Measurements from ENCODE around the gene CYP2A13. TPM values are rescaled to one million over a fixed set of nuclear protein-coding genes. Genes with fewer than 3 reads are reported as not detected.
"Not testable (repeated sequence)": the region's sequence is repeated elsewhere in the genome, so short reads cannot be mapped to it uniquely, and the experiment has no call there.

The CYP2A13 gene
- total RNA-seq, 2 experiments from 2014 or later = not detected

GRCh38 chr19:41097302-41097701, 9.1 kb downstream of the CYP2A13 start:
- H3K36me3 Mint-ChIP-seq (ENCODE audit: low read depth) = peaks cover 2% of the 10 kb centered on the region
- CTCF ChIA-PET = no interaction called here
- no peak overlapping the region for H3K4me3 Mint-ChIP-seq
- H3K27ac Mint-ChIP-seq = no peak overlapping the region
- H3K4me1 Mint-ChIP-seq (ENCODE audit: low read depth) = peaks cover 2% of the 10 kb centered on the region
- peaks cover 12% of the 10 kb centered on the region for H3K9me3 Mint-ChIP-seq
- DNase-seq = no peak
- H3K27me3 Mint-ChIP-seq (ENCODE audit: low read depth) = peaks cover 6% of the 10 kb centered on the region
- intact Hi-C loops (cut with micrococcal nuclease) = no loop called here

- Mint-ChIP-seq H3K9me3 (peaks cover 14% of the 10 kb centered on the region), H3K4me3 (no peak overlapping the region), H3K27me3 (ENCODE audit: low read depth) (peaks cover 5% of the 10 kb centered on the region), H3K36me3 (ENCODE audit: low read depth) (peaks cover 3% of the 10 kb centered on the region), H3K27ac (no peak overlapping the region), H3K4me1 (ENCODE audit: low read depth) (peaks cover 2% of the 10 kb centered on the region)
- CTCF ChIA-PET = no interaction called here
- no peak for DNase-seq
- intact Hi-C loops (cut with micrococcal nuclease) = no loop called here
Observed at GRCh38 chr19:41098762-41099161, 10.5 kb downstream of the CYP2A13 start.

- not testable (repeated sequence) for H3K4me1 Mint-ChIP-seq (ENCODE audit: low read depth); H3K27ac Mint-ChIP-seq
- peaks cover 19% of the 10 kb centered on the region for H3K9me3 Mint-ChIP-seq
Observed at GRCh38 chr19:41102210-41102609, 14.0 kb downstream of the CYP2A13 start.

GRCh38 chr19:41106177-41106576, 17.9 kb downstream of the CYP2A13 start:
- DNase-seq = no peak
- H3K4me3 Mint-ChIP-seq = no peak overlapping the region
- intact Hi-C loops (cut with micrococcal nuclease) = no loop called here

More at GRCh38 chr19:41102210-41102609, 14.0 kb downstream of the CYP2A13 start:
- H3K4me3 Mint-ChIP-seq; H3K36me3 Mint-ChIP-seq (ENCODE audit: low read depth); H3K27me3 Mint-ChIP-seq (ENCODE audit: low read depth); DNase-seq; CTCF ChIA-PET; intact Hi-C loops (cut with micrococcal nuclease): not testable (repeated sequence)

GRCh38 chr19:41111296-41111695, 23.0 kb downstream of the CYP2A13 start:
- H3K27ac Mint-ChIP-seq = no peak overlapping the region
- CTCF ChIA-PET = interaction anchor here (1.9 kb wide), 1 partner anchor 33 kb away, joined by 6 read pairs; no protein-coding TSS in a partner anchor
- H3K4me1 Mint-ChIP-seq (ENCODE audit: low read depth) = no peaks in the 10 kb centered on the region
- no peaks in the 10 kb centered on the region for H3K27me3 Mint-ChIP-seq (ENCODE audit: low read depth)
- no peak overlapping the region for H3K4me3 Mint-ChIP-seq
- no peaks in the 10 kb centered on the region for H3K36me3 Mint-ChIP-seq (ENCODE audit: low read depth)
- intact Hi-C loops (cut with micrococcal nuclease) = no loop called here
- DNase-seq = no peak
- H3K9me3 Mint-ChIP-seq = no peaks in the 10 kb centered on the region

More at GRCh38 chr19:41106177-41106576, 17.9 kb downstream of the CYP2A13 start:
- peaks cover 3% of the 10 kb centered on the region for H3K36me3 Mint-ChIP-seq (ENCODE audit: low read depth)
- CTCF ChIA-PET = no interaction called here
- no peak overlapping the region for H3K27ac Mint-ChIP-seq
- no peaks in the 10 kb centered on the region for H3K27me3 Mint-ChIP-seq (ENCODE audit: low read depth)
- H3K9me3 Mint-ChIP-seq = peaks cover 16% of the 10 kb centered on the region
- H3K4me1 Mint-ChIP-seq (ENCODE audit: low read depth) = no peaks in the 10 kb centered on the region

GRCh38 chr19:41111750-41112295, 23.6 kb downstream of the CYP2A13 start:
- no peaks in the 10 kb centered on the region for H3K27me3 Mint-ChIP-seq (ENCODE audit: low read depth)

GRCh38 chr19:41112728-41113290, 24.6 kb downstream of the CYP2A13 start:
- H3K27me3 Mint-ChIP-seq (ENCODE audit: low read depth) = no peaks in the 10 kb centered on the region
- no peaks in the 10 kb centered on the region for H3K36me3 Mint-ChIP-seq (ENCODE audit: low read depth)
- H3K4me1 Mint-ChIP-seq (ENCODE audit: low read depth) = no peaks in the 10 kb centered on the region
- H3K9me3 Mint-ChIP-seq = no peaks in the 10 kb centered on the region
- H3K27ac Mint-ChIP-seq = no peak overlapping the region
- no peak for DNase-seq
- intact Hi-C loops (cut with micrococcal nuclease) = no loop called here
- no peak overlapping the region for H3K4me3 Mint-ChIP-seq
- CTCF ChIA-PET = no interaction called here

More at GRCh38 chr19:41111750-41112295, 23.6 kb downstream of the CYP2A13 start:
- CTCF ChIA-PET = interaction anchor here (1.9 kb wide), 1 partner anchor 33 kb away, joined by 6 read pairs; no protein-coding TSS in a partner anchor
- no peaks in the 10 kb centered on the region for H3K4me1 Mint-ChIP-seq (ENCODE audit: low read depth)
- H3K27ac Mint-ChIP-seq = no peak overlapping the region
- H3K9me3 Mint-ChIP-seq = no peaks in the 10 kb centered on the region
- no peak overlapping the region for H3K4me3 Mint-ChIP-seq
- no peak for DNase-seq
- intact Hi-C loops (cut with micrococcal nuclease) = no loop called here
- H3K36me3 Mint-ChIP-seq (ENCODE audit: low read depth) = no peaks in the 10 kb centered on the region

- Mint-ChIP-seq H3K27me3 (ENCODE audit: low read depth) (no peaks in the 10 kb centered on the region), H3K4me3 (no peak within 1 kb of the TSS), H3K27ac (no peak within 1 kb of the TSS), H3K36me3 (ENCODE audit: low read depth) (no peaks in the 10 kb centered on the region), H3K4me1 (ENCODE audit: low read depth) (no peaks in the 10 kb centered on the region), H3K9me3 (no peaks in the 10 kb centered on the region)
- intact Hi-C loops (cut with micrococcal nuclease) = no loop called here
- CTCF ChIA-PET = interaction anchor here (1.7 kb wide), 1 partner anchor 13 kb away, joined by 8 read pairs; no protein-coding TSS in a partner anchor
- DNase-seq = no peak
Observed at GRCh38 chr19:41114132-41114531, 25.9 kb downstream of the CYP2A13 start, which contains the start of gene CYP2F1. CYP2F1 (plus strand) TSS chr19:41114432; CDS start chr19:41116189, 1,757 bp downstream.

GRCh38 chr19:41116261-41116660, 28.0 kb downstream of the CYP2A13 start:
- no peaks in the 10 kb centered on the region for H3K9me3 Mint-ChIP-seq
- H3K4me1 Mint-ChIP-seq (ENCODE audit: low read depth) = peaks cover 9% of the 10 kb centered on the region
- CTCF ChIA-PET = no interaction called here
- no peak overlapping the region for H3K4me3 Mint-ChIP-seq
- H3K27me3 Mint-ChIP-seq (ENCODE audit: low read depth) = no peaks in the 10 kb centered on the region
- no peaks in the 10 kb centered on the region for H3K36me3 Mint-ChIP-seq (ENCODE audit: low read depth)
- no peak overlapping the region for H3K27ac Mint-ChIP-seq
- no peak for DNase-seq
- intact Hi-C loops (cut with micrococcal nuclease) = no loop called here

- H3K4me3 Mint-ChIP-seq = peak overlapping the region; percentile 30
Observed at GRCh38 chr19:41120929-41121911, 33.0 kb downstream of the CYP2A13 start.

GRCh38 chr19:41122846-41123245, 34.6 kb downstream of the CYP2A13 start:
- DNase-seq; H3K36me3 Mint-ChIP-seq (ENCODE audit: low read depth): not testable (repeated sequence)

More at GRCh38 chr19:41120929-41121911, 33.0 kb downstream of the CYP2A13 start:
- CTCF ChIA-PET = interaction anchor here (1.1 kb wide), 1 partner anchor 147 kb away, joined by 3 read pairs; no protein-coding TSS in a partner anchor
- intact Hi-C loops (cut with micrococcal nuclease); H3K9me3 Mint-ChIP-seq; H3K36me3 Mint-ChIP-seq (ENCODE audit: low read depth); H3K27me3 Mint-ChIP-seq (ENCODE audit: low read depth); H3K27ac Mint-ChIP-seq: not testable (repeated sequence)
- DNase-seq = peak; percentile 58
- H3K4me1 Mint-ChIP-seq (ENCODE audit: low read depth) = peaks cover 13% of the 10 kb centered on the region

GRCh38 chr19:41123716-41124294, 35.6 kb downstream of the CYP2A13 start:
- no peak overlapping the region for H3K4me3 Mint-ChIP-seq
- intact Hi-C loops (cut with micrococcal nuclease) = no loop called here
- DNase-seq = no peak
- H3K27ac Mint-ChIP-seq = no peak overlapping the region
- H3K27me3 Mint-ChIP-seq (ENCODE audit: low read depth) = no peaks in the 10 kb centered on the region
- H3K9me3 Mint-ChIP-seq = no peaks in the 10 kb centered on the region
- H3K4me1 Mint-ChIP-seq (ENCODE audit: low read depth) = peaks cover 27% of the 10 kb centered on the region
- CTCF ChIA-PET = interaction anchor here (0.9 to 1.8 kb wide), 2 partner anchors 21 to 149 kb away, joined by 3 to 7 read pairs; no protein-coding TSS in a partner anchor
- H3K36me3 Mint-ChIP-seq (ENCODE audit: low read depth) = no peaks in the 10 kb centered on the region

More at GRCh38 chr19:41122846-41123245, 34.6 kb downstream of the CYP2A13 start:
- H3K27ac Mint-ChIP-seq; H3K27me3 Mint-ChIP-seq (ENCODE audit: low read depth); intact Hi-C loops (cut with micrococcal nuclease); H3K9me3 Mint-ChIP-seq; H3K4me3 Mint-ChIP-seq: not testable (repeated sequence)
- CTCF ChIA-PET = interaction anchor here (1.8 kb wide), 1 partner anchor 22 kb away, joined by 7 read pairs; no protein-coding TSS in a partner anchor
- peaks cover 20% of the 10 kb centered on the region for H3K4me1 Mint-ChIP-seq (ENCODE audit: low read depth)
